ENCODE data around the gene UBE3D. TPM values are rescaled to one million over a fixed set of nuclear protein-coding genes. Genes with fewer than 3 reads are reported as not detected.

The UBE3D gene
- total and polyA plus RNA-seq, 2 of the 4 experiments (the other 2 are of a cell fraction) = 3.2 to 6.3 TPM

- TF ChIP-seq RFX5 (IDR thresholded peaks at IDR 0.05; ENCODE audit: low read depth, low read length) (no peak), RCOR1 (IDR thresholded peaks at IDR 0.05; ENCODE audit: insufficient replicate concordance, low read length) (no peak), MXI1 (IDR thresholded peaks at IDR 0.05; ENCODE audit: borderline replicate concordance, low read depth, low read length) (no peak), MAZ (IDR thresholded peaks at IDR 0.05; ENCODE audit: borderline replicate concordance, low read depth, low read length) (no peak), ELK1 (IDR thresholded peaks at IDR 0.05; ENCODE audit: borderline replicate concordance, low read depth, low read length) (no peak), BHLHE40 (IDR thresholded peaks at IDR 0.05; ENCODE audit: low read depth, low read length) (no peak), CEBPB (IDR thresholded peaks at IDR 0.05; ENCODE audit: low read depth, low read length) (no peak)
- Histone ChIP-seq H3K56ac (ENCODE audit: extremely low read depth, insufficient read depth, low read length) (peak overlapping the region; percentile 46; the same call in 1 of the 2 replicates), H3K79me1 (ENCODE audit: low read depth in 1 of 2, low read length in 2 of 2) (no peaks in the 10 kb centered on the region; a peak in 1 of 4 replicates), H2BK20ac (ENCODE audit: low read depth, low read length) (peak overlapping the region; percentile 53; the same call in 1 of the 2 replicates), H3K9me3 (ENCODE audit: control insufficient read depth, insufficient read depth, low read length) (no peaks in the 10 kb centered on the region), H3K27ac (ENCODE audit: insufficient read depth, low read length) (peak overlapping the region; percentile 70; the same call in 1 of the 2 replicates), H2AK9ac (replicated peaks; ENCODE audit: low read depth, low read length, poor library complexity) (no peak overlapping the region), H3K27me3 (ENCODE audit: control insufficient read depth, insufficient read depth, low read length) (no peaks in the 10 kb centered on the region), H4K91ac (ENCODE audit: insufficient read depth, low read depth, low read length) (peak overlapping the region; percentile 67), H2BK5ac (ENCODE audit: low read depth, low read length, poor library complexity, severe bottlenecking) (peak overlapping the region; percentile 95), H2BK120ac (ENCODE audit: low read depth, low read length) (peak overlapping the region; percentile 92), H3K36me3 (ENCODE audit: control insufficient read depth, insufficient read depth, low read length) (no peaks in the 10 kb centered on the region), H3K4me2 (ENCODE audit: low read depth, low read length) (peak overlapping the region; percentile 23), H3K4ac (ENCODE audit: low read depth, low read length) (peak overlapping the region; percentile 88), H3K14ac (replicated peaks; ENCODE audit: low read depth, low read length) (peak overlapping the region; percentile 68; the same call in 1 of the 2 replicates), H3K23ac (ENCODE audit: low read depth, low read length) (0 out of 2 replicates have a peak overlapping the region, but pooled peaks have one; percentile 59), H2BK15ac (ENCODE audit: low read depth, low read length) (peak overlapping the region; percentile 82; the same call in 2 of the 3 replicates), H3K9me1 (ENCODE audit: insufficient read depth, low read length) (peaks cover 14% of the 10 kb centered on the region), H3K4me3 (ENCODE audit: insufficient read depth, low read depth, low read length) (no peak overlapping the region), H3K4me1 (ENCODE audit: control insufficient read depth, insufficient read depth, low read length) (peaks cover 32% of the 10 kb centered on the region), H4K20me1 (ENCODE audit: insufficient read depth, low read length) (no peaks in the 10 kb centered on the region; the same call in 1 of the 2 replicates), H2AFZ (replicated peaks; ENCODE audit: low read length, poor library complexity) (no peak overlapping the region), H3K18ac (ENCODE audit: low read depth, low read length) (peak overlapping the region; percentile 94; the same call in 1 of the 2 replicates), H3K9ac (ENCODE audit: low read depth, low read length) (no peak overlapping the region), H2AK5ac (ENCODE audit: low read depth, low read length) (peak overlapping the region; percentile 94), H4K8ac (ENCODE audit: low read depth in 2 of 2, low read length in 2 of 2) (peak overlapping the region; percentile 17 to 68), H4K5ac (ENCODE audit: low read depth, low read length) (peak overlapping the region; percentile 78)
- in situ Hi-C loops (cut with MboI; ENCODE audit: low sequenced_read_pairs) = no loop called here
- dilution Hi-C loops (cut with HindIII; ENCODE audit: low sequenced_read_pairs, unreplicated experiment) = no loop called here
- intact Hi-C loops (cut with micrococcal nuclease) = loop anchor here (5.0 to 10.0 kb wide), 2 partner anchors 257 to 710 kb away; partner anchors contain the start of gene IBTK
- DNase-seq (peak; percentile 35), ATAC-seq (ENCODE audit: low read depth) (no peak)
- no TSS peak for BruUV-seq (replicated peaks)
- 47% methylated on average over 3 of the region's 9 CpGs; no CpG with 5 or more reads in 1 of the 2 experiments for WGBS, 2 experiments (ENCODE audit: extremely low coverage in 2 of 2, insufficient read length in 1 of 2)
- CTCF ChIA-PET = no interaction called here
- POLR2A ChIA-PET (ENCODE audit: unreplicated experiment) = no interaction called here
Observed at GRCh38 chr6:82957171-82957867, 108.3 kb downstream of the UBE3D start.

Data from IMR-90 (cell line).